Hematopoietic multipotent progenitor cell treated with erythropoietin and hydrocortisone succinate and interleukin-3 and kit ligand, for 8 days (in vitro differentiated cells): ENCODE data around the gene HNRNPA1L2.
"Not testable (repeated sequence)": the region's sequence is repeated elsewhere in the genome, so short reads cannot be mapped to it uniquely, and the experiment has no call there.

ENCODE experiments used
- DNase-seq: peaks from one replicate; pipeline ENCODE4 v3.0.0-alpha.2; 2015

The HNRNPA1L2 gene

GRCh38 chr13:52642131-52642530, at the start of gene HNRNPA1L2:
Gene HNRNPA1L2 (plus strand): TSS chr13:52642431. CDS start chr13:52642493, 62 bp downstream.
- no peak for DNase-seq

- not testable (repeated sequence) for DNase-seq
Measured at GRCh38 chr13:52593175-52593574, 49.1 kb upstream of the HNRNPA1L2 start.

GRCh38 chr13:52593812-52594211, 48.4 kb upstream of the HNRNPA1L2 start:
- not testable (repeated sequence) for DNase-seq

- not testable (repeated sequence) for DNase-seq
Measured at GRCh38 chr13:52594295-52594694, 47.9 kb upstream of the HNRNPA1L2 start.

GRCh38 chr13:52597676-52598075, 44.6 kb upstream of the HNRNPA1L2 start:
- no peak for DNase-seq

- peak; percentile 15 for DNase-seq
Measured at GRCh38 chr13:52599037-52599847, 43.0 kb upstream of the HNRNPA1L2 start.

GRCh38 chr13:52599848-52600603, 42.2 kb upstream of the HNRNPA1L2 start:
- peak; percentile 21 for DNase-seq

- no peak for DNase-seq
Measured at GRCh38 chr13:52600666-52601065, 41.6 kb upstream of the HNRNPA1L2 start.

GRCh38 chr13:52603316-52603715, 38.9 kb upstream of the HNRNPA1L2 start:
- not testable (repeated sequence) for DNase-seq

GRCh38 chr13:52606126-52606525, 36.1 kb upstream of the HNRNPA1L2 start:
- DNase-seq = not testable (repeated sequence)

GRCh38 chr13:52606795-52607194, 35.4 kb upstream of the HNRNPA1L2 start:
- not testable (repeated sequence) for DNase-seq

- DNase-seq = not testable (repeated sequence)
Measured at GRCh38 chr13:52608184-52608583, 34.0 kb upstream of the HNRNPA1L2 start.

GRCh38 chr13:52609013-52609606, 33.1 kb upstream of the HNRNPA1L2 start:
- DNase-seq = peak; percentile 70

GRCh38 chr13:52610158-52610557, 32.1 kb upstream of the HNRNPA1L2 start:
- DNase-seq = not testable (repeated sequence)

GRCh38 chr13:52615134-52615801, 27.0 kb upstream of the HNRNPA1L2 start:
- DNase-seq = no peak

- peak; percentile 45 for DNase-seq
Measured at GRCh38 chr13:52615812-52616211, 26.4 kb upstream of the HNRNPA1L2 start.

GRCh38 chr13:52617070-52618060, 24.9 kb upstream of the HNRNPA1L2 start:
- peak; percentile 86 for DNase-seq

GRCh38 chr13:52631083-52631690, 11.0 kb upstream of the HNRNPA1L2 start:
- DNase-seq = not testable (repeated sequence)

GRCh38 chr13:52638666-52639328, 3.4 kb upstream of the HNRNPA1L2 start:
- DNase-seq = no peak

GRCh38 chr13:52644108-52644507, 1.9 kb downstream of the HNRNPA1L2 start:
- DNase-seq = no peak

GRCh38 chr13:52646967-52647366, 4.7 kb downstream of the HNRNPA1L2 start:
- no peak for DNase-seq
